PC-3 (cell line): ENCODE results near the gene QRFPR. TPM values are rescaled to one million over a fixed set of nuclear protein-coding genes. Genes with fewer than 3 reads are reported as not detected.

Experiments used
- ATAC-seq: fragments of 200-7000 bp; cut with Tn5 transposase; 2 replicates; pipeline ENCODE4 v1.9.1; 2020; ENCODE audit warnings: mild to moderate bottlenecking, moderate library complexity
- BruUV-seq: library from RNA; stranded (reverse); fragments of 400-500 nt; replicated peaks from 2 replicates; lab custom pipeline; 2021; lab: Mats Ljungman, UMichigan
- CTCF ChIA-PET: fragments of 300-600 bp; sonication (Branson Sonifier 250); formaldehyde crosslinking; loops from one replicate; lab custom pipeline; 2022; ENCODE audit warnings: antibody characterized with exemption; lab: Charles Lee
- POLR2A ChIA-PET: fragments of 300-600 bp; sonication (Branson Sonifier 250); formaldehyde crosslinking; loops from one replicate; lab custom pipeline; 2022; ENCODE audit warnings: antibody characterized with exemption; ENCODE audit not compliant: unreplicated experiment; lab: Charles Lee
- DNase-seq: peaks from one replicate; pipeline ENCODE4 v3.0.0-alpha.2; 2015
- H2AFZ ChIP-seq: fragments of 300-600 bp; sonication (generic); 2 replicates; pipeline ENCODE4 v1.6.0; 2016; ENCODE audit warnings: antibody characterized with exemption, low read length
- H3F3A ChIP-seq: fragments of 300-600 bp; sonication (generic); one replicate; pipeline ENCODE4 v1.6.0; 2017; ENCODE audit warnings: antibody characterized with exemption, low read length, control low read depth, mild to moderate bottlenecking; ENCODE audit not compliant: unreplicated experiment
- H3K27ac ChIP-seq: fragments of 300-600 bp; sonication (generic); 2 replicates; pipeline ENCODE4 v1.5.1; 2016; ENCODE audit warnings: mild to moderate bottlenecking, low read length
- H3K27me3 ChIP-seq: fragments of 300-600 bp; sonication (generic); 2 replicates; pipeline ENCODE4 v1.6.1; 2016; ENCODE audit warnings: low read length, mixed read lengths
- H3K36me3 ChIP-seq: fragments of 300-600 bp; sonication (generic); 2 replicates; pipeline ENCODE4 v1.6.1; 2016; ENCODE audit warnings: low read depth, mixed run types, low read length, mixed read lengths
- H3K4me1 ChIP-seq: fragments of 300-600 bp; sonication (generic); 2 replicates; pipeline ENCODE4 v1.5.1; 2016; ENCODE audit warnings: low read length; ENCODE audit not compliant: insufficient read depth
- H3K4me2 ChIP-seq: fragments of 300-600 bp; sonication (generic); 2 replicates; pipeline ENCODE4 v1.6.0; 2016; ENCODE audit warnings: low read length
- H3K4me3 ChIP-seq: fragments of 300-600 bp; sonication (generic); 2 replicates; pipeline ENCODE4 v1.5.1; 2016; ENCODE audit warnings: mild to moderate bottlenecking, low read length, mixed read lengths
- H3K79me2 ChIP-seq: fragments of 300-600 bp; sonication (generic); 2 replicates; pipeline ENCODE4 v1.6.1; 2017; ENCODE audit warnings: low read length, mixed read lengths
- H3K9ac ChIP-seq: fragments of 300-600 bp; sonication (generic); 2 replicates; pipeline ENCODE4 v1.6.0; 2016; ENCODE audit warnings: mild to moderate bottlenecking, low read length
- H3K9me2 ChIP-seq: fragments of 300-600 bp; sonication (generic); replicated peaks from 2 replicates; pipeline ENCODE4 v1.6.1; 2016; ENCODE audit warnings: mixed run types, low read length, mixed read lengths
- H3K9me3 ChIP-seq: fragments of 300-600 bp; sonication (generic); 2 replicates; pipeline ENCODE4 v1.6.1; 2016; ENCODE audit warnings: low read length, mixed read lengths
- H4K20me1 ChIP-seq: fragments of 300-600 bp; sonication (generic); 2 replicates; pipeline ENCODE4 v1.6.1; 2016; ENCODE audit warnings: low read length, mixed read lengths
- CTCF ChIP-seq: fragments of 300-600 bp; sonication (generic); conservative IDR thresholded peaks from 2 replicates; pipeline ENCODE4 v1.5.1; 2017; ENCODE audit warnings: antibody characterized with exemption, low read depth, mild to moderate bottlenecking, low read length
- EZH2 ChIP-seq: fragments of 300-600 bp; sonication (generic); IDR thresholded peaks from one replicate; pipeline ENCODE4 v1.6.1; 2017; ENCODE audit warnings: antibody characterized with exemption, mild to moderate bottlenecking, low read length; ENCODE audit not compliant: unreplicated experiment
- EZH2phosphoT487 ChIP-seq: fragments of 300-600 bp; sonication (generic); IDR thresholded peaks from 2 replicates; pipeline ENCODE4 v1.6.1; 2018; ENCODE audit warnings: mild to moderate bottlenecking, antibody characterized with exemption, low read length, borderline replicate concordance
- intact Hi-C: fragments of 100-400 bp; cut with micrococcal nuclease; formaldehyde crosslinking; loops from 2 replicates; pipeline ENCODE4 v1.9.0; 2023
- total RNA-seq: library from RNA; depleted of rRNA; stranded (reverse); fragments of >200 nt; gene quantifications from 2 replicates; pipeline ENCODE4 v1.2.3, GENCODE V29; 2014

The QRFPR gene
- total RNA-seq, 1 experiment from 2014 or later: not detected

DNA sequence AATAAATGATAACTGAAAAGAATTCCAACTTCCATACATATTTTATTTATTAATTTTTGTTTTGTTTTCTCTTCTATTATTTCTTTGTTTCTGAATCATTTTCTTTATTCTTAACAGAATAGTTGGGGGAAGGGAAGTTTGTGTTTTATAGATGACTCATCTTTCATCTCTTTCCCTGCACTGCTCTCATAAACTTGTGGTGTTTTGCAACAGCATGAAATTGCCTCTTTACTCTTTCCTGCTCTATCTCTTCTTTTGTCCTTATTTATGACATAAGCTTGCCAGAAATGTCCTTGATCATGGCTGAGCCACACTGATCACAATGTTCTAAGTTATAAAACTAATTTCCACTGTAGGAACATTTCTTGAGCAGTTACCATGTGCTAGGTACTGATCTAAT, 22.3 kb downstream of the QRFPR start:
- Histone ChIP-seq H3K9ac (no peak overlapping the region), H3K27ac (no peak overlapping the region), H3K36me3 (no peaks in the 10 kb centered on the region), H3K9me3 (no peaks in the 10 kb centered on the region), H3F3A (no peaks in the 10 kb centered on the region), H3K4me3 (no peak overlapping the region), H3K4me2 (0 out of 2 replicates have a peak overlapping the region, but pooled peaks have one; percentile 22), H3K27me3 (0 out of 2 replicates have a peak, but pooled peaks cover 3% of the 10 kb centered on the region), H2AFZ (no peak overlapping the region), H3K79me2 (no peaks in the 10 kb centered on the region), H4K20me1 (no peaks in the 10 kb centered on the region), H3K9me2 (no peaks in the 10 kb centered on the region), H3K4me1 (peaks cover 13% of the 10 kb centered on the region)
- DNase-seq (peak; percentile 60), ATAC-seq (peak; percentile 68)
- intact Hi-C loops: no loop called here
- no TSS peak for BruUV-seq
- TF ChIP-seq EZH2phosphoT487: no peak
- TF ChIP-seq CTCF: no peak
- no peak for TF ChIP-seq EZH2
- CTCF ChIA-PET: no interaction called here
- POLR2A ChIA-PET: no interaction called here

DNA sequence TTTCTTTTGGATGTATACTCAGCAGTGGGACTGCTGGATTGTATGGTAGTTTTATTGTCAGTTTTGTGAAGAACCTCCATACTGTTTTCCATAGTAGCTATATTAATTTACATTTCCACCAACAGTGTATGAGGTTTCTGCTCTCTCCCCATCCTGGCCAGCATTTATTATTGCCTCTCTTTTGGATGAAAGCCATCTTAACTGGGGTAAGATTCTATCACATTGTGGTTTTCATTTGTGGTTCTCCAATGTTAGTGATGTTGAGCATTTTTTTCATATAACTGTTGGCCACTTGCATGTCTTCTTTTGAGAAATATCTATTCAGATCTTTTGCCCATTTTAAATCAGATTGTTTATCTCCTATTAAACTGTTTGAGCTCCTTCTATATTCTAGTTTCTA, 27.6 kb downstream of the QRFPR start:
- H2AFZ ChIP-seq: no peak overlapping the region
- no peak for ATAC-seq
- ChIA-PET POLR2A (no interaction called here), CTCF (no interaction called here)
- DNase-seq: no peak
- no peak overlapping the region for H3K4me3 ChIP-seq
- no peaks in the 10 kb centered on the region for H3K4me1 ChIP-seq
- H3K9ac ChIP-seq: no peak overlapping the region
- no peak for TF ChIP-seq EZH2phosphoT487
- no peak for TF ChIP-seq EZH2
- TF ChIP-seq CTCF: no peak
- H3K27me3 ChIP-seq: peaks cover 17% of the 10 kb centered on the region; the same call in 1 of the 2 replicates
- H3K27ac ChIP-seq: no peak overlapping the region
- no peak overlapping the region for H3K4me2 ChIP-seq
- H3K36me3 ChIP-seq: no peaks in the 10 kb centered on the region
- H3K9me2 ChIP-seq: no peaks in the 10 kb centered on the region
- intact Hi-C loops: no loop called here
- no peaks in the 10 kb centered on the region for H3K9me3 ChIP-seq
- no peaks in the 10 kb centered on the region for H3F3A ChIP-seq
- no peaks in the 10 kb centered on the region for H4K20me1 ChIP-seq
- no TSS peak for BruUV-seq
- no peaks in the 10 kb centered on the region for H3K79me2 ChIP-seq

GRCh38 chr4:121344098-121344497, 36.7 kb downstream of the QRFPR start:
- no TSS peak for BruUV-seq
- CTCF ChIA-PET: no interaction called here

More at GRCh38 chr4:121344098-121344497, 36.7 kb downstream of the QRFPR start:
- Histone ChIP-seq H4K20me1 (no peaks in the 10 kb centered on the region), H2AFZ (no peak overlapping the region), H3K9me2 (no peaks in the 10 kb centered on the region), H3K4me2 (no peak overlapping the region), H3K36me3 (no peaks in the 10 kb centered on the region), H3K9ac (no peak overlapping the region), H3K4me1 (no peaks in the 10 kb centered on the region), H3K27me3 (peaks cover 13% of the 10 kb centered on the region; the same call in 1 of the 2 replicates), H3K4me3 (no peak overlapping the region), H3K27ac (no peak overlapping the region), H3K79me2 (no peaks in the 10 kb centered on the region), H3F3A (no peaks in the 10 kb centered on the region), H3K9me3 (no peaks in the 10 kb centered on the region)
- no peak for DNase-seq
- POLR2A ChIA-PET: no interaction called here
- intact Hi-C loops: no loop called here
- no peak for TF ChIP-seq EZH2phosphoT487
- no peak for TF ChIP-seq CTCF
- no peak for TF ChIP-seq EZH2
- ATAC-seq: no peak
